H1 (cell line): ENCODE data around the gene PCTP. TPM values are rescaled to one million over a fixed set of nuclear protein-coding genes. Genes with fewer than 3 reads are reported as not detected.

Source experiments
- CTCF ChIA-PET: fragments of 300-600 bp; sonication (Branson Sonifier 250); formaldehyde crosslinking; loops from one replicate; lab custom pipeline; 2021; ENCODE audit not compliant: partially characterized antibody; lab: Charles Lee
- POLR2A ChIA-PET: fragments of 300-600 bp; sonication (Branson Sonifier 250); formaldehyde crosslinking; loops from one replicate; lab custom pipeline; 2021; ENCODE audit warnings: inconsistent platforms; ENCODE audit not compliant: partially characterized antibody; lab: Charles Lee
- DNase-seq, 2 experiments: peaks; one replicate each; pipeline versions ENCODE4 v3.0.0 to v3.0.0-alpha.2; 2010 to 2022; ENCODE audit warnings: low spot score in 2 of 2, low read depth in 1 of 2, mixed read lengths in 1 of 2
- FAIRE-seq: peaks from 2 replicates; lab custom pipeline; 2011; peaks lifted over from hg19 to GRCh38; lab: Jason Lieb, UNC
- H2AFZ ChIP-seq: 2 replicates; pipeline ENCODE4 v1.8.1; 2012; ENCODE audit warnings: low read length, inconsistent platforms
- H2AK5ac ChIP-seq: 2 replicates; pipeline ENCODE4 v1.6.1; 2013; ENCODE audit warnings: low read depth, low read length
- H2BK120ac ChIP-seq: replicated peaks from 2 replicates; pipeline ENCODE3; 2013; ENCODE audit warnings: low read depth, low read length, inconsistent platforms
- H2BK12ac ChIP-seq: 2 replicates; pipeline ENCODE4 v1.6.1; 2013; ENCODE audit warnings: low read depth, low read length
- H2BK15ac ChIP-seq: 2 replicates; pipeline ENCODE4 v1.6.1; 2013; ENCODE audit warnings: low read length
- H2BK20ac ChIP-seq: 2 replicates; pipeline ENCODE4 v1.6.1; 2013; ENCODE audit warnings: low read length
- H2BK5ac ChIP-seq: 2 replicates; pipeline ENCODE4 v1.6.1; 2013; ENCODE audit warnings: low read depth, low read length
- H3K14ac ChIP-seq: 2 replicates; pipeline ENCODE4 v1.6.1; 2013; ENCODE audit warnings: inconsistent platforms; ENCODE audit not compliant: insufficient read length
- H3K18ac ChIP-seq: 2 replicates; pipeline ENCODE4 v1.6.1; 2013; ENCODE audit warnings: low read length; ENCODE audit errors: extremely low read depth
- H3K23ac ChIP-seq: 2 replicates; pipeline ENCODE4 v1.6.1; 2013; ENCODE audit warnings: inconsistent platforms; ENCODE audit not compliant: insufficient read length
- H3K23me2 ChIP-seq: 2 replicates; pipeline ENCODE4 v1.6.1; 2013; ENCODE audit warnings: low read depth, low read length
- H3K27ac ChIP-seq: 2 replicates; pipeline ENCODE4 v1.6.1; 2011; ENCODE audit warnings: low read depth, low read length, inconsistent platforms
- H3K27me3 ChIP-seq, 4 experiments: replicated peaks in 1 of 4; 1 replicate in 1 of 4; 2 replicates in 3 of 4; pipeline versions ENCODE4 v1.6.1 to v1.8.1; 2011 to 2013; ENCODE audit warnings: low read length in 3 of 4, mild to moderate bottlenecking in 3 of 4, inconsistent platforms in 2 of 4, mixed read lengths in 2 of 4, moderate library complexity in 1 of 4; ENCODE audit not compliant: control insufficient read depth in 3 of 4, insufficient read depth in 3 of 4; ENCODE audit errors: extremely low read depth in 1 of 4
- H3K36me3 ChIP-seq, 4 experiments: 2 replicates each; pipeline versions ENCODE4 v1.6.1 to v1.8.1; 2011 to 2013; ENCODE audit warnings: mild to moderate bottlenecking in 4 of 4, low read length in 3 of 4, moderate library complexity in 2 of 4, control low read depth in 1 of 4, inconsistent platforms in 1 of 4; ENCODE audit not compliant: insufficient read depth in 4 of 4, control insufficient read depth in 2 of 4
- H3K4ac ChIP-seq: replicated peaks from 2 replicates; pipeline ENCODE3; 2013; ENCODE audit warnings: low read length, low read depth, mixed read lengths, inconsistent platforms; ENCODE audit not compliant: insufficient read length
- H3K4me1 ChIP-seq, 4 experiments: replicated peaks in 1 of 4; 1 replicate in 1 of 4; 2 replicates in 3 of 4; pipeline versions ENCODE4 v1.6.1 to v1.8.1; 2011 to 2013; ENCODE audit warnings: low read length in 3 of 4, inconsistent platforms in 2 of 4, mixed read lengths in 1 of 4; ENCODE audit not compliant: insufficient read depth in 4 of 4, control insufficient read depth in 3 of 4
- H3K4me2 ChIP-seq, 2 experiments: 2 replicates each; pipeline versions ENCODE4 v1.6.1 to v1.8.1; 2011 to 2013; ENCODE audit warnings: low read depth in 2 of 2, low read length in 2 of 2, control low read depth in 1 of 2, inconsistent platforms in 1 of 2, mild to moderate bottlenecking in 1 of 2; ENCODE audit not compliant: insufficient read depth in 1 of 2
- H3K4me3 ChIP-seq, 4 experiments: fragments of 200-600, 300-600 bp in 1 of 4; sonication (generic), shearing (Covaris generic), sonication (Bioruptor Twin) in 1 of 4; 2 replicates each; pipeline versions ENCODE4 v1.5.1 to v1.8.1; 2011 to 2016; ENCODE audit warnings: low read length in 4 of 4, low read depth in 3 of 4, control low read depth in 2 of 4, inconsistent platforms in 2 of 4, mild to moderate bottlenecking in 2 of 4, mixed read lengths in 1 of 4, moderate library complexity in 1 of 4; ENCODE audit not compliant: insufficient read depth in 2 of 4; ENCODE audit errors: extremely low read depth in 1 of 4
- H3K56ac ChIP-seq: replicated peaks from 2 replicates; pipeline ENCODE3; 2013; ENCODE audit warnings: low read depth, mild to moderate bottlenecking, mixed read lengths, low read length, inconsistent platforms; ENCODE audit not compliant: insufficient read length
- H3K79me1 ChIP-seq: 2 replicates; pipeline ENCODE4 v1.6.1; 2013; ENCODE audit warnings: low read depth, low read length, control low read depth
- H3K79me2 ChIP-seq, 2 experiments: 2 replicates each; pipeline versions ENCODE4 v1.6.1 to v1.8.1; 2012 to 2013; ENCODE audit warnings: low read length in 2 of 2, mild to moderate bottlenecking in 2 of 2, inconsistent platforms in 1 of 2; ENCODE audit not compliant: insufficient read depth in 2 of 2, control insufficient read depth in 1 of 2
- H3K9ac ChIP-seq, 4 experiments: replicated peaks in 1 of 4; 1 replicate in 1 of 4; 2 replicates in 3 of 4; pipeline versions ENCODE4 v1.6.1 to v1.8.1; 2011 to 2013; ENCODE audit warnings: low read depth in 3 of 4, low read length in 3 of 4, control low read depth in 2 of 4, mild to moderate bottlenecking in 2 of 4, moderate library complexity in 2 of 4, inconsistent platforms in 1 of 4; ENCODE audit errors: extremely low read depth in 1 of 4
- H3K9me3 ChIP-seq, 2 experiments: 2 replicates each; pipeline versions ENCODE4 v1.6.1 to v1.8.1; 2012 to 2013; ENCODE audit warnings: mild to moderate bottlenecking in 2 of 2, moderate library complexity in 2 of 2, control low read depth in 1 of 2, inconsistent platforms in 1 of 2, low read depth in 1 of 2, low read length in 1 of 2, mixed read lengths in 1 of 2; ENCODE audit not compliant: insufficient read depth in 2 of 2
- H4K20me1 ChIP-seq, 2 experiments: replicated peaks in 1 of 2; 2 replicates each; pipeline versions ENCODE3 to v1.8.1; 2011 to 2013; ENCODE audit warnings: inconsistent platforms in 2 of 2, low read length in 2 of 2, mild to moderate bottlenecking in 1 of 2; ENCODE audit not compliant: insufficient read depth in 2 of 2, control insufficient read depth in 1 of 2
- H4K5ac ChIP-seq: 2 replicates; pipeline ENCODE4 v1.6.1; 2013; ENCODE audit warnings: low read length, low read depth, mixed read lengths, inconsistent platforms; ENCODE audit not compliant: insufficient read length
- H4K8ac ChIP-seq: 2 replicates; pipeline ENCODE4 v1.8.0; 2013; ENCODE audit warnings: mild to moderate bottlenecking, moderate library complexity, low read length, inconsistent platforms; ENCODE audit not compliant: insufficient read depth; ENCODE audit errors: extremely low read depth
- H4K91ac ChIP-seq: replicated peaks from 2 replicates; pipeline ENCODE3; 2013; ENCODE audit warnings: low read length, mixed read lengths, inconsistent platforms; ENCODE audit not compliant: insufficient read length
- BACH1 ChIP-seq: IDR thresholded peaks from 2 replicates; pipeline ENCODE4 v1.6.1; 2012; ENCODE audit warnings: low read length, improper control_type of control experiment
- CHD2 ChIP-seq: IDR thresholded peaks from 2 replicates; pipeline ENCODE4 v1.6.1; 2012; ENCODE audit warnings: low read length, improper control_type of control experiment
- CREB1 ChIP-seq: IDR thresholded peaks from 2 replicates; pipeline ENCODE4 v1.6.1; 2012; ENCODE audit warnings: inconsistent platforms
- KDM1A ChIP-seq: fragments of 200-600, 300-600 bp; sonication (generic); IDR thresholded peaks from 2 replicates; pipeline ENCODE4 v1.7.1; 2016; ENCODE audit warnings: mild to moderate bottlenecking, low read length, borderline replicate concordance
- NRF1 ChIP-seq: IDR thresholded peaks from 2 replicates; pipeline ENCODE4 v1.6.1; 2011; ENCODE audit warnings: mild to moderate bottlenecking, low read depth, low read length, improper control_type of control experiment
- RFX5 ChIP-seq: IDR thresholded peaks from 2 replicates; pipeline ENCODE4 v1.6.1; 2011; ENCODE audit warnings: low read depth, low read length, improper control_type of control experiment, borderline replicate concordance
- SP1 ChIP-seq: IDR thresholded peaks from 2 replicates; pipeline ENCODE4 v1.6.1; 2011; ENCODE audit warnings: low read depth, low read length
- SP2 ChIP-seq: IDR thresholded peaks from 2 replicates; pipeline ENCODE4 v1.6.1; 2012; ENCODE audit warnings: mild to moderate bottlenecking, low read length, inconsistent platforms
- SRF ChIP-seq: IDR thresholded peaks from 2 replicates; pipeline ENCODE4 v1.6.1; 2011; ENCODE audit warnings: mild to moderate bottlenecking, low read depth, low read length, moderate library complexity
- TAF1 ChIP-seq: IDR thresholded peaks from 2 replicates; pipeline ENCODE4 v1.6.1; 2011; ENCODE audit warnings: mild to moderate bottlenecking, low read depth, low read length
- TBP ChIP-seq: IDR thresholded peaks from 2 replicates; pipeline ENCODE4 v1.6.1; 2011; ENCODE audit warnings: low read depth, low read length, improper control_type of control experiment
- USF2 ChIP-seq: IDR thresholded peaks from 2 replicates; pipeline ENCODE4 v1.6.1; 2011; ENCODE audit warnings: low read length, improper control_type of control experiment
- ZNF274 ChIP-seq: IDR thresholded peaks from 2 replicates; pipeline ENCODE4 v1.7.0; 2012; ENCODE audit warnings: low read length, borderline replicate concordance; ENCODE audit errors: extremely low read depth
- WGBS, 2 experiments: shearing (Covaris generic) in 1 of 2; methylation state at CpG; one replicate each; pipeline versions ENCODE4 v1.1.6 to v1.1.7; 2013 to 2015; ENCODE audit warnings: low lambda C conversion rate in 2 of 2, mixed read lengths in 2 of 2, inconsistent platforms in 1 of 2, low coverage in 1 of 2, missing lambda C conversion rate in 1 of 2; ENCODE audit not compliant: insufficient replicate concordance in 2 of 2, insufficient coverage in 1 of 2, insufficient read length in 1 of 2; ENCODE audit errors: extremely low coverage in 1 of 2, missing lambda C conversion rate in 1 of 2; 5-methylcytosine and 5-hydroxymethylcytosine counted together
- polyA plus RNA-seq, 7 experiments: library from polyadenylated mRNA; depleted of rRNA in 3 of 7; stranded (reverse) in 5 of 7; unstranded in 2 of 7; fragments of >200 nt in 5 of 7; fragments of 200-250 nt in 2 of 7; gene quantifications; 1 replicate in 5 of 7; 2 replicates in 1 of 7; 4 replicates in 1 of 7; pipeline versions ENCODE4 v1.2.1 to v1.2.3, GENCODE V29; 2011 to 2013; ENCODE audit warnings: missing spikeins in 2 of 7, mixed read lengths in 2 of 7
- total RNA-seq: library from RNA; stranded (reverse); fragmentation: NEBNext Ultra II Directional; extraction: Animal tissue kit (Norgen Biotek cat#: 25700); gene quantifications from 2 replicates; pipeline ENCODE4 v1.2.1, GENCODE V29; 2021

Gene PCTP
- total and polyA plus RNA-seq, 2 of the 8 experiments (the other 6 are each of a cell fraction or from before 2014, with no cell fraction given) = 14.1 to 14.6 TPM

GRCh38 chr17:55720919-55721836 lies 29.7 kb upstream of the PCTP start:
- H3K4me2 ChIP-seq = no peak overlapping the region
- no peaks in the 10 kb centered on the region for H3K9me3 ChIP-seq
- H2AFZ ChIP-seq = no peak overlapping the region
- H2BK5ac ChIP-seq = no peak overlapping the region
- no peak overlapping the region for H4K5ac ChIP-seq
- no peak overlapping the region for H2BK20ac ChIP-seq
- no peak overlapping the region for H3K14ac ChIP-seq
- no peak overlapping the region for H4K91ac ChIP-seq
- 88% methylated on average over 6 of the region's 6 CpGs; no CpG with 5 or more reads in 1 of the 2 experiments for WGBS, 2 experiments
- H2AK5ac ChIP-seq = no peak overlapping the region
- no peak overlapping the region for H2BK120ac ChIP-seq
- FAIRE-seq (no peak), DNase-seq (no peak)
- H3K23me2 ChIP-seq = no peaks in the 10 kb centered on the region
- no peak overlapping the region for H3K56ac ChIP-seq
- CTCF ChIA-PET = interaction anchor here (0.8 to 8.4 kb wide), 15 partner anchors 8 to 209 kb away, joined by 3 to 96 read pairs (median 4); partner anchors contain the start of gene PCTP
- no peak overlapping the region for H3K4me3 ChIP-seq
- H3K4ac ChIP-seq = no peak overlapping the region
- H3K36me3 ChIP-seq = no peaks in the 10 kb centered on the region
- no peak overlapping the region for H3K27ac ChIP-seq
- H2BK12ac ChIP-seq = no peak overlapping the region
- H3K9ac ChIP-seq = no peak overlapping the region
- POLR2A ChIA-PET = interaction anchor here (1.2 kb wide), 1 partner anchor 188 kb away, joined by 3 read pairs; no protein-coding TSS in a partner anchor
- H3K79me2 ChIP-seq = no peaks in the 10 kb centered on the region
- no peaks in the 10 kb centered on the region for H3K79me1 ChIP-seq
- H4K8ac ChIP-seq = no peak overlapping the region
- H3K23ac ChIP-seq = no peak overlapping the region
- no peaks in the 10 kb centered on the region for H3K27me3 ChIP-seq
- H2BK15ac ChIP-seq = no peak overlapping the region
- peaks cover 0 to 8% (median 3%) of the 10 kb centered on the region in 4 experiments; a peak in 4 of 7 replicates for H3K4me1 ChIP-seq
- no peak overlapping the region for H3K18ac ChIP-seq
- H4K20me1 ChIP-seq = no peaks in the 10 kb centered on the region
- TF ChIP-seq BACH1 = no peak
- no peak for TF ChIP-seq TAF1
- no peak for TF ChIP-seq TBP
- no peak for TF ChIP-seq RFX5
- TF ChIP-seq ZNF274 = no peak
- no peak for TF ChIP-seq USF2
- TF ChIP-seq NRF1 = no peak
- TF ChIP-seq SP2 = no peak
- no peak for TF ChIP-seq CHD2
- no peak for TF ChIP-seq SP1
- TF ChIP-seq SRF = no peak
- TF ChIP-seq KDM1A = no peak
- no peak for TF ChIP-seq CREB1
